Suprapubic skin (tissue), 4 donors: ENCODE results near the gene MRPL51. TPM values are rescaled to one million over a fixed set of nuclear protein-coding genes. Genes with fewer than 3 reads are reported as not detected.

Experiments
- DNase-seq, 2 donors: peaks; one replicate each; pipeline ENCODE4 v3.0.0-alpha.2; 2019; ENCODE audit warnings: low spot score in 2 of 2
- H3K27ac ChIP-seq: fragments of 200-600 bp; sonication (generic); one replicate; pipeline ENCODE4 v1.5.1; 2019
- H3K27me3 ChIP-seq: fragments of 200-600 bp; sonication (generic); one replicate; pipeline ENCODE4 v1.5.1; 2019
- H3K36me3 ChIP-seq: fragments of 200-600 bp; sonication (generic); one replicate; pipeline ENCODE4 v1.5.1; 2019
- H3K4me1 ChIP-seq: fragments of 200-600 bp; sonication (generic); one replicate; pipeline ENCODE4 v1.5.1; 2019
- H3K4me3 ChIP-seq: fragments of 200-600 bp; sonication (generic); one replicate; pipeline ENCODE4 v1.5.1; 2019; ENCODE audit warnings: mild to moderate bottlenecking
- H3K9me3 ChIP-seq: fragments of 200-600 bp; sonication (generic); one replicate; pipeline ENCODE4 v1.5.1; 2019
- CTCF ChIP-seq, 2 donors: fragments of 200-600 bp in 1 of 2; fragments of 450-650 bp in 1 of 2; sonication (generic) in 1 of 2; IDR thresholded peaks; one replicate each; pipeline ENCODE4 v1.5.1; 2016 to 2019; ENCODE audit warnings: antibody characterized with exemption in 2 of 2, mild to moderate bottlenecking in 1 of 2, moderate library complexity in 1 of 2
- EP300 ChIP-seq: sonication (generic); formaldehyde crosslinking; IDR thresholded peaks from one replicate; pipeline ENCODE4 v1.6.1; 2017; ENCODE audit warnings: antibody characterized with exemption
- POLR2A ChIP-seq, 2 donors: fragments of 450-650 bp; IDR thresholded peaks; one replicate each; pipeline ENCODE4 v1.6.1; 2017; ENCODE audit warnings: antibody characterized with exemption in 2 of 2, mild to moderate bottlenecking in 2 of 2, moderate library complexity in 2 of 2
- POLR2AphosphoS5 ChIP-seq, 3 donors: sonication (generic); formaldehyde crosslinking; IDR thresholded peaks; one replicate each; pipeline ENCODE4 v1.6.1; 2017; ENCODE audit warnings: antibody characterized with exemption in 3 of 3
- WGBS: methylation state at CpG from one replicate; pipeline ENCODE4 v1.1.5; 2018; 5-methylcytosine and 5-hydroxymethylcytosine counted together
- total RNA-seq, 4 donors: library from RNA; depleted of rRNA; stranded (reverse); fragments of >200 nt; gene quantifications; one replicate each; pipeline ENCODE4 v1.1.0, GENCODE V29; 2016

MRPL51 gene
- total RNA-seq, 4 donors from 2014 or later, result 28.0 to 42.2 (median 37.9) TPM

GRCh38 chr12:6523708-6524107, 30.6 kb upstream of the MRPL51 start:
- no peak for DNase-seq
- Histone ChIP-seq H3K36me3 (peaks cover 97% of the 10 kb centered on the region), H3K27ac (no peak overlapping the region), H3K9me3 (no peaks in the 10 kb centered on the region), H3K4me1 (no peaks in the 10 kb centered on the region), H3K27me3 (no peaks in the 10 kb centered on the region), H3K4me3 (no peak overlapping the region)
- 73% methylated on average over 3 of the region's 3 CpGs for WGBS
- TF ChIP-seq POLR2AphosphoS5 (IDR thresholded peaks at IDR 0.05) (no peak), POLR2A (IDR thresholded peaks at IDR 0.05) (no peak), CTCF (IDR thresholded peaks at IDR 0.05) (no peak), EP300 (no peak)

- DNase-seq, result no peak
- no peaks in the 10 kb centered on the region for H3K4me1 ChIP-seq
- H3K4me3 ChIP-seq, result no peak overlapping the region
- no peak overlapping the region for H3K27ac ChIP-seq
- no peaks in the 10 kb centered on the region for H3K9me3 ChIP-seq
- H3K27me3 ChIP-seq, result no peaks in the 10 kb centered on the region
- 87% methylated on average over 10 of the region's 10 CpGs for WGBS
- TF ChIP-seq POLR2A (IDR thresholded peaks at IDR 0.05), result no peak
- no peak for TF ChIP-seq POLR2AphosphoS5 (IDR thresholded peaks at IDR 0.05)
- no peak for TF ChIP-seq CTCF (IDR thresholded peaks at IDR 0.05)
- TF ChIP-seq EP300, result no peak
- H3K36me3 ChIP-seq, result peaks cover 91% of the 10 kb centered on the region
Measured at GRCh38 chr12:6522193-6522592, 29.1 kb upstream of the MRPL51 start.

GRCh38 chr12:6520186-6520585, 27.1 kb upstream of the MRPL51 start:
- peaks cover 91% of the 10 kb centered on the region for H3K36me3 ChIP-seq
- H3K4me1 ChIP-seq, result no peaks in the 10 kb centered on the region
- WGBS, result 89% methylated on average over 3 of the region's 3 CpGs
- TF ChIP-seq POLR2A (IDR thresholded peaks at IDR 0.05) (no peak), POLR2AphosphoS5 (IDR thresholded peaks at IDR 0.05) (no peak), CTCF (IDR thresholded peaks at IDR 0.05) (no peak), EP300 (no peak)
- no peaks in the 10 kb centered on the region for H3K27me3 ChIP-seq
- no peak for DNase-seq
- no peak overlapping the region for H3K4me3 ChIP-seq
- H3K9me3 ChIP-seq, result no peaks in the 10 kb centered on the region
- H3K27ac ChIP-seq, result no peak overlapping the region

GRCh38 chr12:6508087-6508486, 15.0 kb upstream of the MRPL51 start:
- Histone ChIP-seq H3K36me3 (peaks cover 37% of the 10 kb centered on the region), H3K27ac (no peak overlapping the region), H3K27me3 (no peaks in the 10 kb centered on the region), H3K4me1 (no peaks in the 10 kb centered on the region), H3K9me3 (no peaks in the 10 kb centered on the region), H3K4me3 (no peak overlapping the region)
- TF ChIP-seq CTCF (IDR thresholded peaks at IDR 0.05), result no peak
- no peak for TF ChIP-seq POLR2AphosphoS5 (IDR thresholded peaks at IDR 0.05)
- TF ChIP-seq POLR2A (IDR thresholded peaks at IDR 0.05), result no peak
- no peak for TF ChIP-seq EP300
- DNase-seq, result no peak
- 75% methylated on average over 7 of the region's 7 CpGs for WGBS

GRCh38 chr12:6507102-6507998, 14.3 kb upstream of the MRPL51 start:
- H3K36me3 ChIP-seq, result peaks cover 30% of the 10 kb centered on the region
- H3K27ac ChIP-seq, result no peak overlapping the region
- no peak for DNase-seq
- TF ChIP-seq CTCF (IDR thresholded peaks at IDR 0.05) (no peak), POLR2AphosphoS5 (IDR thresholded peaks at IDR 0.05) (no peak), POLR2A (IDR thresholded peaks at IDR 0.05) (no peak), EP300 (no peak)
- WGBS, result 65% methylated on average over 12 of the region's 12 CpGs
- no peaks in the 10 kb centered on the region for H3K9me3 ChIP-seq
- no peak overlapping the region for H3K4me3 ChIP-seq
- no peaks in the 10 kb centered on the region for H3K4me1 ChIP-seq
- H3K27me3 ChIP-seq, result no peaks in the 10 kb centered on the region
